Liver (tissue), 3 donors: ENCODE measurements around the gene CRYZ.

Experiments used
- CTCF ChIP-seq: fragments of 150-350 bp; IDR thresholded peaks from 2 replicates; pipeline ENCODE4 v1.5.1; 2017; ENCODE audit warnings: improper control_type of control experiment, low read depth, low read length; ENCODE audit not compliant: missing input control
- JUND ChIP-seq, 2 donors: IDR thresholded peaks; 2 replicates each; pipeline ENCODE4 v1.6.1; 2016; ENCODE audit warnings: antibody characterized with exemption in 2 of 2
- MAX ChIP-seq: IDR thresholded peaks from 2 replicates; pipeline ENCODE4 v1.6.1; 2016; ENCODE audit warnings: antibody characterized with exemption
- RAD21 ChIP-seq, 2 donors: IDR thresholded peaks; 2 replicates each; pipeline ENCODE4 v1.6.1; 2016; ENCODE audit warnings: antibody characterized with exemption in 2 of 2, mild to moderate bottlenecking in 2 of 2
- RXRA ChIP-seq, 2 donors: IDR thresholded peaks; 2 replicates each; pipeline ENCODE4 v1.6.1; 2017 to 2018; ENCODE audit warnings: antibody characterized with exemption in 2 of 2, mild to moderate bottlenecking in 1 of 2
- SP1 ChIP-seq: IDR thresholded peaks from 2 replicates; pipeline ENCODE4 v1.6.1; 2018; ENCODE audit warnings: antibody characterized with exemption, mild to moderate bottlenecking
- TAF1 ChIP-seq: conservative IDR thresholded peaks from 2 replicates; pipeline ENCODE4 v1.6.1; 2016; ENCODE audit warnings: antibody characterized with exemption, mild to moderate bottlenecking
- YY1 ChIP-seq: IDR thresholded peaks from 2 replicates; pipeline ENCODE4 v1.6.1; 2016; ENCODE audit warnings: antibody characterized with exemption, mild to moderate bottlenecking
- donor health status: healthy.
- donor health status: healthy.

- TF ChIP-seq CTCF (no peak), MAX (no peak), TAF1 (no peak), RAD21 (IDR thresholded peaks at IDR 0.05) (no peak), YY1 (no peak), RXRA (IDR thresholded peaks at IDR 0.05) (no peak), SP1 (no peak), JUND (IDR thresholded peaks at IDR 0.05) (no peak)
Observed at GRCh38 chr1:74777525-74777924, 44.7 kb upstream of the CRYZ start.
